NCI-H1105 treated with DMSO at 0.1 percent for 48 hours (cell line): Measurements from ENCODE around the gene BPIFA1.

Experiments used
- DNase-seq: peaks from one replicate; lab custom pipeline; 2025; lab: John Stamatoyannopoulos, UW

BPIFA1 gene

DNA sequence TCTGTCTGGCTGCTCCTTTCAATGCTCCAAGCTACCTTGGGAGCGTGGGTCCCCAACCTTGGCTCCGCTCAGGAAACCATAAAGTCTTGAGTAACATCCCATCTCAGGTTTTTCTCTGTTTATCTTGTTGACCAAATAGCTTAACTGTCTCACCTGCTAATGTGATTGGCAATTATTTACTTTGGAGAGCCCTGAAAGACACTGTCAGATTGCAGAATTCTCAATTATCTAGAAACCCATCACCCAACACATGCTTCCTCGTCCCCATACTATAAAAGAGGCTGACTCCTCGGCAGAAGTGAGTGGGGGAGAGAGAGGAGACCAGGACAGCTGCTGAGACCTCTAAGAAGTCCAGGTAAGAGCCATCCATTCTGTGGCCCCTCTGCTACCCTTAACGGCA is at the start of gene BPIFA1:
Gene BPIFA1 (plus strand): TSS at position 301 of the 400 bp plus-strand sequence. CDS start 1,716 bp downstream, outside the sequence.
- DNase-seq, result no peak

DNA sequence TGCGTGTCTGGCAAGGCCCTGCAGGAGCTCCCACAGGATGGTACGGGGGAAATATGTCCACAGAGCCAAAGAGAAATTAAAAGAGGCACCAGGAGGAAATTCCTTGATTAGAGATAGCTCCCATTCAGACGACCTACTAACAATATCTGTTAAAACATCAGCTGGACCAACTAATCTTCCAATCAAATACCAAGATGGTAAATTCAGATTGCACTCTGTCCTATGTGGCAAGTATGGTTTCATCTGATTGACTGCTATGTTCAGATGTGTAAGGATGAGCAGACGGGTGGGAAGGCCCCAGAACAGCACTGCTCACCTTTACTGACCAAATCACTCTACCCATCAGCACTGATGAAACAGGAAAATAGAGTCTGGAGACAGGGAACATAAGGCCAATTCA is 48.3 kb upstream of the BPIFA1 start:
- no peak for DNase-seq

DNA sequence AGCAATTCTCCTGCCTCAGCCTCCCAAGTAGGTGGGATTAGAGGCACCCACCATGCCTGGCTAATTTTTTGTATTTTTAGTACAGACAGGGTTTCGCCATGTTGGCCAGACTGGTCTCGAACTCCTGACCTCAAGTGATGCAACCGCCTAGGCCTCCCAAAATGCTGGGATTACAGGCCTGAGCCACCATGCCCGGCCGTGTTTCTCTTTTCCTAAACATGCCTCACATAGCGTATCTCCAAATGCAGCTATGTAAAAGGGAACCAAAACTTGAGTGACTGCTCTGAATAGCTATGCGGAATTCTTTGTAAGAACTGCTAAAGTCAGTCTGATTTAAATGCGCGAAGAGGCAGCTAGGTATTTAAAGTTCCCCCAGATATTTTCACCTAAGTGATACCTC is 47.4 kb upstream of the BPIFA1 start:
- DNase-seq, result no peak

DNA sequence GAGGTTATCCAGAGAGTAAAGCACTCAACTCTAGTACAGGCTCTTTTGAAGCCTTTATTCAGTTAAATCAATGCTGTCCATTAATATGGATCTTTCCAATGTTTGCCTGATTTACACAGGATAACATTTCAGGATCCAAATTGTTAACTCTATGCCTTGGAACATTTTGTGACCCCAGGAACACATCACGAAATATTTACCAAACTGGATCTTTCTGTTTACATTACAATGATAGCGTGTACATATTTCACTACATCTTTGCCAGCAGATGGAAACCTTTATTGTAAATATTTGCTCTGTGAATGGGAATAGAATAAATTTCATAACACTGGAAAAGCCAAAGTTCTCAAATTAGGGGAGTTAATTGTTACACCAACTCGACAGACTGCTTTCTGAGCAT is 44.3 kb upstream of the BPIFA1 start:
- DNase-seq, result peak; percentile 3

DNA sequence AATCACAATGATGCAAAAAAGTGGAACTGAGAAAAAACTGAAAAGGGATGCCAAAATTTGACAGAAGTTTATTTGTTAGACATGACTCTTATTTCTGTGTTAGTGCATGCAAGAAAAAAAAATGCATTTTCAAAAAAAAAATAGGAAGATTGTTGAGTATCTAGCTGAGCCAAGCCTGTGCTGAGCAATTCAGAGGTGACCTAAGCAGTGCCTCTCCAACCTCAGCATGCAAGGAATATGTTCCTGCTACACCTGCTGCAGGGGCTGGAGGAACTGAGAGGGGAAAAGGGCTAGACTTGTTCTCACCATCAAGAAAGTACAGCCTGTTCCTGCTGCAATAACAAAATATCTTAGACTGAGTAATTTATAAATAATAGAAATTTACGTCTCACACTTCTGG is 43.8 kb upstream of the BPIFA1 start:
- DNase-seq, result no peak

DNA sequence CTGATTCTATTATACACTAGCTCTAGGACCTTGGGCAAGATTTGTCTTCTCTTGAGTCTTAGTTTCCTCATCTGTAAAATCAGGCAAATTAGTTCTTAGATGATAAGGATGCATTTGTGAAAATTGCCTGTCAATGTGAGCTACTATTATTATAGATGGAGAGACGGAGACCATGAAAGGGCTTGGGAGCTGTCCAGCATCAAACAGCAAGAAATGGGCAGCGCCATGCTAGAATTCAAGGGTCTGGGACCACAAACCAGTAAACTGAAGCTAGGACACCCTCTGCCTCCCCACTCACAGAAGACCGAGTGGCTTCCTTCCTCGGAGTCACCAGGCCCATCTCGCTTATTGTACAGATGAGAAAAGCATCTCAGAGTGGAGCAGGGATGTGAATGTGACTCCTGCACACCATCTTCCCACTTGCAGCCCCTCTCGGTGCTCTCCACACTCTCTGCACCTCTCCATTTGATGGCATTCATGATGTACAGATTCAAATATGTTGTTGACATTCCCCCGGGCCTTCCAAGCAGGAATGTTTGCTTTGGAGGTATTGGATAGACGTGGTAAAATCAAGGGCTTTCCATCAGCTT is 42.8 kb upstream of the BPIFA1 start:
- no peak for DNase-seq

DNA sequence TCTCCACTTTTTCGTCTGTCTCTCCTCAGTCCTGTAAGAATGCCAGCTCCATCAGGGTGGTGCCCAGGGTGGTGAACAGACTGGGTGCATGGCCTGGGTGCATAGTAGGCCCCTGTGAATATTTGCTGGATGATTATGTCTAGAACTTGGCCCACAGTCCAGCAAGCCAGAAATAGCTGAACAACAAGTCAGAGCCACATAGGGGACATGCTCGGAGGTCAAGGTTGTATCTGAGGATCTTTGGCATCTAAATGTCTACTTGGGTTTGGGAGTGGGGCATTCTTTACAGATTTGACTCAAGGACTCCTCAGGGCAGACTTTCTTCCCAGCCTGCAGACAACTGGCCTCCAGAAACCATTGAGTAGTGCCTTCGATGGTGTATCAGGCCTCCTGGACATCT is 36.8 kb upstream of the BPIFA1 start:
- no peak for DNase-seq

DNA sequence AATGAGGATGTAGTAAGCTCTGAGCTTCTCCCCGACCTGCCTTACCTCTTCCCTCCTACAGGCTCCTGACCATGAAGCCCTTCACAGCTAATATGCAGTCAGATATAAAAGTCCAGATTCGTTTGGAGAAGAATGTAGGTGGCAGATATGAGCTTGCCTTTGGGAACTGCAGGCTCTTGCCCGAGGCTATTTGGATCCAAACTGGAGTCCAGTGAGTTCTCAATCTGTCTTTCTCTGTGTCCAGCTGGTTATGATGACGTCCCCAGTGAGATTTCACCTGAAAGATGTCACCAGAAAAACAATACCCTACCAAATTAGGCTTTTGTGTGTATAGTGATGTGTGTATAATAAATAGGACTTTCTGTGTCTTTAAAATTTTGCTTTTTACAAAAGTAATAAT is 33.3 kb upstream of the BPIFA1 start:
- DNase-seq, result no peak

DNA sequence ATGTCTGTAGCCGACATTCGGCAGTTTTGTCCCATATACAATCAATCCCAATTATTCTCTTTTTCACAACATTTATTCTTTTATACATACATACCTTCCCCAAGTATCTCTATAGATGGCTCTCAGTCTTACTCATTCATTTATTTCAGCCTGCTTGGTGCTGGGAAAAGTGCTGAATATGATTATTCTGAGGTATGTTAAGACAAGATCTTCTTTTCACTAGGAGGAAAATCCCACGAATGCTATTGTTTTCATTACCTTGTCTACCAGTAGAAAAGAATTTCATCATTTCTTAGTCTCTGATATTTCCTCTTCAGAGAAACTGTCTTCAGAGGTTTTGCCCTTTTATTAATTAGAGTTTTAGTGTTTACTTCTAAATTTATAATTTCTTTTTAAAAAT is 32.4 kb upstream of the BPIFA1 start:
- DNase-seq, result no peak

DNA sequence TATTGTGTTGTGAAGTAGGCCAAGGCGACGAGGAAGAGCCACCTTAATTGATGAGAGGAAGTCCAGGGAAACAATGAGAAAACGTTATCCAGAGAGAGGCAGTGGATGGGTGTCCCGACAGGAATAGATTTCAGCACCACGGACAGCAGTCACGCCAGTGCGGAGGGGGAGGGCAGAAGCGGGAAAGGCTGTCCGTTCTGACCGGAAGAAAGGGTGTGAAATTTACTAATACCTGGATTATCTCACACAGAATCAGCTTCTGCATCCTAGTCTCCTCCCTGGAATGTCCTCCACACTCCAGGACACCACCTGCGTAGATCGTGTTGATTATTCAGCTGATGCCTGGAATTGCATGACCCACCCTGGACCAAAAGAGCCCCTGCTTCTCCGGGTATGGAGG is 26.0 kb upstream of the BPIFA1 start:
- DNase-seq, result no peak

DNA sequence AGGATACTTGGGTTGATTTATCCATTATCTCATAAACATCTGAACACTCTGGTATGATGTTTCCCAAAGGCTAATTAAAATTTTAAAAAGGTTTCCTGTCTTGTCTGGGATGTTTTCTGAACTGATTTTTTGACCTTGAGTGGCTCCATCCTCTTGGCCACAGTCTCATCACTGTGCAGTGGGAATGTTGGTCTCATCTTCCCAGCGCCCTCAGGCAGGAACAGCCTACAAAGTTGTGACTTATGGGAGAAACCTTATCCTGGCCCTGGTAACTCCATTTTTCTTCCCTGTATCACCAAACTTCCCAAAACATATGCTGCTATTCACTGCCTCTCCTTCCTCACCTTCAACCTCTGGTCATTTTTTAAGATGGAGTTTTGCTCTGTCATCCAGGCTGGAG is 25.4 kb upstream of the BPIFA1 start:
- DNase-seq, result no peak

DNA sequence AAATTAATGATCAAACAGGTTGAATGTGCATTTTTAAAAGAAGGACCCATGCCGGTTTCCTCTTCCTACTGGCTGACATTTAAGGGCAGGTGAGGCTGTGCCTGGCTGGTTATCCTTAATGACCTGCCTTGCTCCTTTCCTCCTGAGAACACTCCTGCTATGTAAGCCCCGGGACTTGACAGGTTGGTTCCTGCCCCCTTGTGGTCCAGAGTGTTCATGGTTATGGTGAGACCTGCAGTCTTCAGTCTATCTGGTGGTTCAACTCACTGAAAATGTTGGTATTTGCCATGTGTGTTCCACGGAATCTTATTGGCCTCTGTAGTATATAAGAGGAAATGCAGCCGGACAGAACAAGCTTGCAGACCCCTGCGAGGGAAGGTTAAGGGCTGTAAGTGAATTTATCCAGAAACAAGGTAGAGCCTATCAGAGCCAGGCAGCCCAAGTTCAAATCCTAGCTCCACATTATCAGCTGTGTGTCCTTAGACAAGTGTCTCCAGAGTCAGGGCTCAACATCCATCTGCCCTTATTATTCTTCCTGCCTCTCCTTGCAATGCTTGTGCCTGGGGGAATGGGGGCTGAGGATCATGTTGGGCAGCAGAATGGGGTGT is 23.9 kb upstream of the BPIFA1 start:
- DNase-seq, result peak; percentile 71

DNA sequence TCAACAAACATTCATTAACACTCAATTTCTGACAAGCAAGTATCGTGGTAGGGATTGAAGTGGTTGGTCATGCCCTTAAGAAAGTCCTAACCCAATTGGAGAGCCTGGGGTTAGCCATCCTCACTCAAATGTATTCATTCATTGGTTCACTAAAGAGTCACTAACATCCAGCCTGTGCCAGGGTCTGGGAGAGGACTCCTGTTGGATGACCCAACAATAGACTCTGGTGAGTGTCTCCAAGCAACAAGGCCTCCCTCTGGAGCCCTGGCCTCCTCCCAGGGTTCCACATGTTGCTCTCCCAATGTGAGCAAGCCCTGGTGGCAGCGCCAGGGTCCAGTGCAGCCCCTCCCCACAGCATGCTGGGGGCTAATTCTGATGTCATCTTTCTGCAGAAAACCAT is 18.7 kb upstream of the BPIFA1 start, which contains the start of gene BPIFA3:
Gene BPIFA3 (plus strand): TSS at position 301 of the 400 bp plus-strand sequence. CDS start 185 bp downstream, outside the sequence.
- no peak for DNase-seq

DNA sequence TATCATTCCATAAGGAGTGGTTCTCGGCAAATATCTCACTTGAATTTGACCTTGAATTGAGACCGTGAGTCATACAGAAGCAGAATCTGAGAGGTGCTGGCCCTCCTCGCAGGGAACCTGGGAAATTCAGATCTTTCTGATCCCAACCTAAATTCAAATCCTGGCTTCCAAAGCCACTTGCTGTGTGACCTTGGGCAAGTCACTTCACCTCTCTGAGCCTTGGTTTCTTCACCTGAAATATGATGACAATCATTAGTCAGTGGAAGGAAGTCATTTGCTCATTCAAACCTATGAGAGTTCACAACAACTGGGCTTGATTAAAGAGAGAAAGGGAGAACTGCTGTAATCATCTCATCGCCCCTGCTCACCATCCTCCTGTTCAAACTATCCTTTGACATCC is 11.4 kb upstream of the BPIFA1 start:
- DNase-seq, result no peak

DNA sequence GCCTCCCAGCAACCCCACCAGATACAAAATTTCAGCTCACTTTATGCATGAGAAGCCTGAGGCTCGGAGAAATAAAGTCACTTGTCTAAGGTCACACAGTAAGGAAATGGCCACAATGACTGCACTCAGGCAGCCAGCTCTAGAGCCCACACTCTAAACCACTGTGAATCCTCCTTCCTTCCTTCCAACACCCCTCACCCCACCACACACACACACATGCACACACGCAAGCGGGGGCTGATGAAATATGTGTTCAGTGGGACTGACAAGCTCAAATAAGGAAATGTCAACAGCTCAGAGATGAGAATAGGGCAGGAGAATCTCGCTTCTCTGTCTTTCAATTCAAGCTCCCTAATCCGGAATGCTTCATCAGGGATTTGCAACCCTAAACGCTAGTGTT is 6.0 kb upstream of the BPIFA1 start:
- DNase-seq, result no peak

DNA sequence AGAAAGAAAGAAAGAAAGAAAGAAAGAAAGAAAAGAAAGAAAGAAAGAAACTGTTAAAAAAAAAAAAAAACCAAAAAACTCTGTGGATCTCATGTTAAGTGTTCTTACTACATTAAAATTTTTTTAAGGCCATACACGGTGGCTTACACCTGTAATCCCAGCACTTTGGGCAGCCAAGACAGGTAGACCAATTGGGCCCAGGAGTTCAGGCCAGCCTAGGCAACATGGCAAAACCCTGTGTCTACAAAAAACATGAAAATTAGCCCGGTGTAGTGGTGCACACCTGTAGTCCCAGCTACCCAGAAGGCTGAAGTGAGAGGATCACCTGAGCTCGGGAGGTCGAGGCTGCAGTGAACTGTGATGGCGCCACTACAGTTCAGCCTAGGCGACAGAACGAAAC is 4.6 kb upstream of the BPIFA1 start:
- no peak for DNase-seq

DNA sequence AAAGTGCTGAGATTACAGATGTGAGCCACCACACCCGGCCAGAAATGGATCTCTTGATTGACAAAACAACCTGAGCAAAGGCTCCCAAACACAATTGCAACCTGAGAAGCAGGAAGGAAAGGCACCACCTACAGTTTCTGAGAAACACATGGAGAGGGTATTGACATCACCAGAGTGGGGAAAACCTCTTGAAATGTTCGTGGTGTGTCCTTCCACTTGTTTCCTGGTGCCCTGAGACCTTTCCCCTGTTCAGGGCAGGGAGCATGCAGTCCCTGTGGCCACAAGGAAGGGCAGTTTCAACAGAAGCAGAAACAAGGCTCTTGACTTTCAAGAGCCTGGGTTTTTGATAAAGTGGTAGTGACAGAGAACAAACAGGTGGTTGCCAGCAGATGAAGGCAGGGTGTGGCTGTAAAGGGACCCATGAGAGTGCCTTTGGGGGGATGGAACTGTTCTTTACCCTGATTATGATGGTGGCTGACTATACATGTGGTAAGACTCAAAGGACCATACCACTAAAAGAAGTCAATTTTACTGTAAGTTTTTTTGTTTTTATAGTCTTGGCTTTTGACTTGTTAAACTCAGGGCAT is 3.2 kb upstream of the BPIFA1 start:
- no peak for DNase-seq

DNA sequence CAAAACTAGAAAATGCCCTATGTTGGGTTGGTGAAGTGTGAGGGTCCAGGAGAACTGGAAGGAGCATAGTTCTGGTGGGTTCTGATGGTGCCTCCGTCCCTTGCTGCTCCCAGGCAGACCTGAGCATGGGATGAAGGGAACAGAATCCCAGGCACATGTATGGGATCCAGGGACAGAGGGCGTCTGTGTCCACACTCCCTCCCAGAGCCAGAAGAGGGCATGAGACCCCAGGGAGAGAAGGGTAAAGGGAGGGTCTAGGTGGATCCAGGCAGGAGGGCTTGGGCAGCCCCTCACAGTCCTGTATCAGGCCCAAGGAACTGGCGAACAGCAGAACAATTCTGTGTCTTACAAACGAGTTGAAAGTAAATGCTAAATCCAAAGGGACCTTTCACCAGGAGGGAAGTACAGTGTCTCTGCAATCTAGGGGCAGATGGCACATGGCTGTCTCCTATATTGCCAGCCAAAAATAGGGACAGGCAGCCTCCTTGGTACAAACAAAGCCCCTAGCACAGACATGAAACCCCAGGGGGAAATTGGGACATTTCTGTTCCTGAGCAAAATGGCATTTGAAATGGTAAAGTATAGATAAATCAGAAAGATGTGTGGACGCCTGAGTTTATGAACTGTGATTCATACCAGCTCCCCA is 2.5 kb upstream of the BPIFA1 start:
- DNase-seq, result no peak

DNA sequence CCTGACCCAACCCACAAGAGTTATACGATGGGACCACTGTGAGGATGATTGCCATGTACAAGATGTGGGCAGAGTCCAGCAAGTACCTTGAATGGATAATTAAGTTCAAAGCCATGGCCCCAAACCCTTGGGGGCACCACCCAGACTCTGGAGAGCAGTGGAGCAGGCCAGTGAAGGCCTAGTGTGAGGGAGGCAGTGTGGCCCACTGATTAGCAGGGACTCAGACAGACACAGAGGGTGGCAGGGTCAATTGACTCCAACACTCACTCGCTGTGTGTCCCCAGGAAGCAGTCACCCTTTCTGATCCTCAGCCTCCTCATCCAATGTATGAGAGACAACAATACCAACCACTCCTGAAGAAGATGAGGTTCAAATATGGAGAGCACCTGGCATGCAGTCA is 1.7 kb upstream of the BPIFA1 start:
- no peak for DNase-seq

DNA sequence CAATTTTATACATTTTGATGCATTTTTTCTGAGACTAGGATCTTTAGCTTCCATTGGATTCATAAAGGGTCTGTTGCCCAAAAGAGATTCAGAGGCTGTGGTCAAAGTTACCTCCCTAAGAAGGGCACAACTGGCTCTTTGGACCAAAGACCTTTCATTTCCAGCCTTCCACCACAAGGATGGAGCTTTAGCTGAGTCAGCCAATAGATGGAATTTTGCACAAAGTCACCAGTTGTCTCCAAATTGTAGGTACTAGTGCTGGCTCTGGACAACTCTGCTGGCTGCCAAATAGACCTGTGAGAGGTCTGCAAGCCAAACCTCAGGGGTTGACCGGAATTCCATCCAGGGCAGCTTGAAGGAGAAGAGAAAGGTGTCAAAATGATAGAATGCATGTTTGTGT is 555 bp downstream of the BPIFA1 start:
- no peak for DNase-seq

DNA sequence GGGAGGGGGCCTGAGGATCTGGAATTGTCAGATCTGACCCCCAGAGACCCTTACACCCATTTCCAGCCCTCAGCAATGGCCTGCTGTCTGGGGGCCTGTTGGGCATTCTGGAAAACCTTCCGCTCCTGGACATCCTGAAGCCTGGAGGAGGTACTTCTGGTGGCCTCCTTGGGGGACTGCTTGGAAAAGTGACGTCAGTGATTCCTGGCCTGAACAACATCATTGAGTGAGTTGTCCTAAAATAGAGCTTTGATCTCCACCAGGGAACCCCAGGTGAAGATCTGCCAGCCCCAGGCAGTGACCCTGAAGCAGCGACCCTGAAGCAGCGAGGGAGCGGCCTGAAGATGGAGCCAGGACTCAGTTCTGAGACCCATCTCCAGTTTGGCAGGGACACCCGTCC is 2.2 kb downstream of the BPIFA1 start:
- no peak for DNase-seq

DNA sequence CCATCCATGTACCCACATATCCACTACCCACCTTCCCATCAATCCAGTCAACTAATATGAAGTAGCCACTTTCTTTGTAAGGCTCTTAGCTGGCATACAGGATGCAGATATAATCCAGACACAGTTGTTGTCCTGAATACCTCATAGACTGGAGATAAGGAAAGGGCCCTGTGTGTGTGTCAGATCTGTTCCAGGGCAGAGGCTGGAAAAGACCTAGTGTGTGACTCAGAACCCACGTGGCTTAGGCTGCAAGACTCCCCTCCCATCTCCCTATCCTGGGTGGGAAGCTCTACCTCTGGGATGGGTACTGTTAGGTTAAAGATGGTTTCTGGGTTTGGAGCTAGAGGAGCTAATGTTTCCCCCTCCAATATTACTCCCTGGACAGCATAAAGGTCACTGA is 3.6 kb downstream of the BPIFA1 start:
- no peak for DNase-seq

DNA sequence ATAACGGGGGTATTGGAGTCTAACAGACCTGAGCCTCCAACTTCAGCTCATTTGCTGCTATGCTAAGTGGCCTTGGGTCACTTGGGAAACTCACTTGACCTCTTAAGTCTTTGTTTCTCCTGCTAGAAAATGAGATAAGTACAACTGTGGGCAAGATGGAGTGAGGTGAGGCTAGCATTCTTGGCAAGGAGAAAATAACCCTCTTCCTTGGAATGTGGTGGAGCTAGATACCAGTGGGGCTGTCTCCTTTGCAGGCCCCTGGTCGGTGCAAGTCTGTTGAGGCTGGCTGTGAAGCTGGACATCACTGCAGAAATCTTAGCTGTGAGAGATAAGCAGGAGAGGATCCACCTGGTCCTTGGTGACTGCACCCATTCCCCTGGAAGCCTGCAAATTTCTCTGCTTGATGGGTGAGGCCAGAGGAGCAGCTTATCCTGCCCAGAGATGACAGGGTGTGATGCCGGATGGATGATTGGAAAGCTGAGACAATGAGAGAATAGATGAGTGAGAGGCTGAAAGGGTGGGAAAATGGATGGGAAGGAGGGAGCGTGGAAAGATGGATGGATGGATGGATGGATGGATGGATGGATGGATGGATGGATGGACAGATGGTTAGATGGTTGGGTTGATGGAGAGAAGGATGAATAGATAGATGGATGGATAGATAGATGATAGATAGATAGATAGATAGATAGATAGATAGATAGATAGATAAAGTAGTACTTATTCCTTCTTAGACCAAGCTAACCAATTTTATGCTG is 4.4 kb downstream of the BPIFA1 start:
- no peak for DNase-seq
